Fibroblast of pulmonary artery (primary cell): ENCODE measurements around the gene CRIP1.

Source experiments
- DNase-seq: peaks from one replicate; pipeline ENCODE4 v3.0.0-alpha.2; 2010; ENCODE audit warnings: low read depth
- H3K4me3 ChIP-seq: replicated peaks from 2 replicates; pipeline ENCODE4 v1.5.1; 2011; ENCODE audit warnings: low read depth, mild to moderate bottlenecking, control low read depth, low read length, moderate library complexity
- TF ChIP-seq, protein P1 (sequence below): IDR thresholded peaks from 2 replicates; pipeline ENCODE4 v1.5.1; 2011; ENCODE audit warnings: mild to moderate bottlenecking, control low read depth, low read length, inconsistent platforms; ENCODE audit errors: missing control alignments

CRIP1 gene

DNA sequence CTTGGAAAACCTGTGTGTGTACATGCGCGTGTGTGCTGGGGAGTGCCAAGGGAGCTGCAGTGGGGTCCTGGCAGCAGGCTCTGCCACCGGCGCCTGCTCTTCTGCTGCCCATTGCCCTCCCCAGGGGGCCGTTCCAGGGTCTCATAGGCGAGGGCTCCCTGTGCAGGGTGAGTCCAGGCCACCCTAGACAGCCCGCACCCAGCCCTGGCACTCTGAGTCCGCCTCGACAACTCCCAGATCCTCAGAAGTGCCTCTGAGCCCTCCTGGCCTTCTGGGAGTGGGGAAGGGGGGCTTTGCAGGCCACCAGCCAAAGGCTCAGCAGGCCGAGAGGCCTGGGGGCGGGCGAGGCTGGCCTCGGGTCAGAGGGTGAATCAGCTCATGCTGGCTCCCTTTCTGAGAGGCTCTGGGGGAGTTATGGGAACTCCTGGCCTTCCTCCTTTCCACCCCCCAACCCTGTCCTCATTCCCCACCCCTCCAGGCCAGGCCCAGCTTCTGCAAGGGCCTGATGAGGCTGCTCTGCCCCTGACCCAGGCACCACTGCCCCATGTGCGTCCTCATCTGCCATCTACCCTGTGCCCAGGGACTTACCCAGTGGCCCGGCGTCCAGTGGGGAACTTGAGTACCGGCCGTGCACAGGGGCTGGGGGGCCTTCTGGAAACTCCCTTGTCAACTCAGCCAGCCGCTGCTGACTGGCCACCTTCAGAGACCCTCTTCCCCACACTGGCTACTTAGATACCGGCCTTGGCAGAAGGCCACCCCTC, 2.3 kb downstream of the CRIP1 start:
- no peak for DNase-seq
- TF ChIP-seq, protein P1, sequence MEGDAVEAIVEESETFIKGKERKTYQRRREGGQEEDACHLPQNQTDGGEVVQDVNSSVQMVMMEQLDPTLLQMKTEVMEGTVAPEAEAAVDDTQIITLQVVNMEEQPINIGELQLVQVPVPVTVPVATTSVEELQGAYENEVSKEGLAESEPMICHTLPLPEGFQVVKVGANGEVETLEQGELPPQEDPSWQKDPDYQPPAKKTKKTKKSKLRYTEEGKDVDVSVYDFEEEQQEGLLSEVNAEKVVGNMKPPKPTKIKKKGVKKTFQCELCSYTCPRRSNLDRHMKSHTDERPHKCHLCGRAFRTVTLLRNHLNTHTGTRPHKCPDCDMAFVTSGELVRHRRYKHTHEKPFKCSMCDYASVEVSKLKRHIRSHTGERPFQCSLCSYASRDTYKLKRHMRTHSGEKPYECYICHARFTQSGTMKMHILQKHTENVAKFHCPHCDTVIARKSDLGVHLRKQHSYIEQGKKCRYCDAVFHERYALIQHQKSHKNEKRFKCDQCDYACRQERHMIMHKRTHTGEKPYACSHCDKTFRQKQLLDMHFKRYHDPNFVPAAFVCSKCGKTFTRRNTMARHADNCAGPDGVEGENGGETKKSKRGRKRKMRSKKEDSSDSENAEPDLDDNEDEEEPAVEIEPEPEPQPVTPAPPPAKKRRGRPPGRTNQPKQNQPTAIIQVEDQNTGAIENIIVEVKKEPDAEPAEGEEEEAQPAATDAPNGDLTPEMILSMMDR = no peak
- no peak overlapping the region for H3K4me3 ChIP-seq

DNA sequence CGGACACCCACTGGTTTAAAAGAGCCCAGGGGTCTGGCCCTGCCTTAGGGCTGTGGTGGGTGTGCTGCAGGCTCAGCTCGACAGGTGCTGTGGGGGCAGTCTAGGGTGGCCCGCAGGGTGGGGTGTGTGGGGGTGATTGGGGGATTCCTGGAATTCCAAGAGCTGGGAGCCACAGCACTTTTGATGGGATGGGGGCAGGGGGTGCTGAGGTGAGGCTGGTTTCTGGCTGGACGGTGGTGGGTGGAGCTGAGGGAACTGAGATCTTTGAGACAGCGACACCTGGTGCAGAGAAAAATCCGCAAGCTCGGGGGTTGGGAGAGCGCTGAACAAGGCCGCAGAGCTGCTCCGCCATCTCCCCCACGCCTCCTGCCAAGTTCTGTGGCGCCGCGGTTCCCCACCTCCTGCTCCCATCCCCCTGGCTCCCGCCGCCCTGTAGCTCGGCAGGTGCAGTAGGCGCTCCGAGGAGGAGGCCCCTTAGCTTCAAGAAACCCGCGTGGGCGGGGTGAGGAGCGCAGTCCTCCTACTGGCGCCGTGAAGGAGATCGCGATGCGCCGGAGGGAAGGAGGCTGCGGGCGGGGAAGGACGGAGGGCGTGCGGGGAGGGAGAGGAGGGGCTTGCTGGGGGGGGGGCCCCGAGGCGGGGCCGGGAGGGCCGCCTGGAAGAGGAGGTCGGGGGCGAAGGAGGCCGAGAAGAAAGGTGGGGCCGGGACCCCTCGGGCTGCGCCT, 3.0 kb downstream of the CRIP1 start:
- peak; percentile 88 for DNase-seq
- H3K4me3 ChIP-seq = peak overlapping the region; percentile 58
- TF ChIP-seq, protein P1 = peak; percentile 69

DNA sequence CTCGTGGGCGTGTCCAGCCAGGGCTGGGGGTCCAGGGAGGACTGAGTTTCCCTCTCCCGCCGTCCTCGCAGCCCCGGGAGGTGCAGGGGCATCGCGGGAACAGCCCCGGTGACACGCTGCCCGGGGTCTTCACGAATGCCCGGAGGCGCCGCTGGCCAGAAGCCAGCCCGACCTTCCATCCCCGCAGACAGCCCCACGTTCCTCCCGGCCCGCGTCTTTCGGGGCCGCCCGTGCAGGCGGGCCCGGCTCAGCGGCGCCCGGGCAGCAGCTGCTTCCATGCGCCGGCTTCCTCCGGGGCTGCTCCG, 3.5 kb downstream of the CRIP1 start:
- TF ChIP-seq, protein P1 = no peak
- no peak for DNase-seq
- H3K4me3 ChIP-seq = peak overlapping the region; percentile 58

DNA sequence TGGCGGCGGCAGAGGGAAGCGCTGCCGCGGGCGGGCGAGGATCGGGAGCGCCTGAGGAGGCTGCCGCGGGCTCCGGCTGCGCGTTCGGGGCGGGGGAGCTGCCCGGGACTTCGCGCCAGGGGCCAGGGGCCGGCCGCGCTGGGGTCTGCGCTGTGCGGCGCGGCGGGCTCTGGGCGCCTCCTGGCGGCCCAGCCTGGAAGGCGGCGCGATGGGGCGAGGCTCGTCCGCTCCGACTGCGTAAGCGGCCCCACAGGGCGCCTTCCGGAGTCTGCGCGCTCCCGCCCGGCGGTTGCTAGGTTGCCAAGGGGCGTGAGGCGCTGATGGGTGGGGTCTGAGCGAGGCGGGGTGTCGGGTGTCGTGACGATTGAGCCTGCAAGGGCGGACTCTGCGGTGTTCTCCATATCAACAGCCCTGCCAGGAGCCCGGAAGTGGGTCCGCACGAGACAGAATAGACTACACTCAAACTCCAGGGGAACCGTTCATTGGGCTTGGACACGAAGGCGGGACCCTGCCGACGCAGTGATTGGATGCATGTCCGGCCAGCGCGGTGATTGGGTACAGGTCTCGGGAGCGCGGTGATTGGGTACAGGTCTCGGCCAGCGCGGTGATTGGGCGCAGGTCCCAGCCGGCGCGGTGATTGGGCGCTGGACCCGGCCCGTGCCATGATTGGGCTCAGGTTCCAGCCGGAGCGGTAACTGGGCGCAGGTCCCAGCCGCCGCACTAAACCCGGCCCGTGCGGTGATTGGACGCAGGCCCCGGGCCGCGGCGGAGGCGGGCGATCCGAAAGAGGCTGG, 4.1 kb downstream of the CRIP1 start, which contains the start of gene TEDC1:
TEDC1 (plus strand) TSS at position 675 of the 794 bp plus-strand sequence. CDS start 130 bp downstream, outside the sequence.
- peak; percentile 100 for DNase-seq

DNA sequence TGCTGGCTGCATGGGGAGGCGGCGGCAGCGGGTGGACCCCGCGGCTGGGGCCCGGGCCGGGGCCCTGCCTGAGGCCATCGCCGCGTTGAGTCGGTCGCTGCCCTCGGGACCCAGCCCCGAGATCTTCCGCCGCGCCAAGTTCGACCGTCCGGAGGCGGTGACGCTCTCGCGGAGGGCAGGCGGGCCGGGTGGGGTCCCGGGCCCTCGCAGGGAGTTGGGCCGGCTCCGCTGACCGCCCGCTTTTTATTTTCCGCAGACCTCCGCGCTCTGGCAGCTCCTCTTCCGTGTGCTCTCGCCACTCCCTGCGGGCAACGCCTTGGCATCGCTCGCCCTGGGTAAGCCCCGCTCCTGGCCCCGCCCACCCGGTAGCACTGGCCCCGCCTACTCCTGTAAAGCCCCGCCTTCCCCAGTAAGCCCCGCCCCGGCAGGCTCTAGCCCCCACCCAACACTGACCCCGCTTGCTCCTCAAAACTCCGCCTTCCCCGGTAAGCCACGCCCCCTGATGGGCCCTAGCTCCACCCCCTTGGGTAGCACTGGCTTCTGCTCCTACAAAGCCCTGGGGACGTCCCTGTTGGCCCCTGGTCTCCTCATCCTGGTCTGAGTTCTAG, 4.8 kb downstream of the CRIP1 start:
- peak overlapping the region; percentile 60 for H3K4me3 ChIP-seq
- DNase-seq = peak; percentile 45
- TF ChIP-seq, protein P1 = no peak

More for the DNA sequence above, 4.1 kb downstream of the CRIP1 start, which contains the start of gene TEDC1:
- TF ChIP-seq, protein P1 = peak; percentile 43
- peak within 1 kb of the TSS; percentile 60 for H3K4me3 ChIP-seq

DNA sequence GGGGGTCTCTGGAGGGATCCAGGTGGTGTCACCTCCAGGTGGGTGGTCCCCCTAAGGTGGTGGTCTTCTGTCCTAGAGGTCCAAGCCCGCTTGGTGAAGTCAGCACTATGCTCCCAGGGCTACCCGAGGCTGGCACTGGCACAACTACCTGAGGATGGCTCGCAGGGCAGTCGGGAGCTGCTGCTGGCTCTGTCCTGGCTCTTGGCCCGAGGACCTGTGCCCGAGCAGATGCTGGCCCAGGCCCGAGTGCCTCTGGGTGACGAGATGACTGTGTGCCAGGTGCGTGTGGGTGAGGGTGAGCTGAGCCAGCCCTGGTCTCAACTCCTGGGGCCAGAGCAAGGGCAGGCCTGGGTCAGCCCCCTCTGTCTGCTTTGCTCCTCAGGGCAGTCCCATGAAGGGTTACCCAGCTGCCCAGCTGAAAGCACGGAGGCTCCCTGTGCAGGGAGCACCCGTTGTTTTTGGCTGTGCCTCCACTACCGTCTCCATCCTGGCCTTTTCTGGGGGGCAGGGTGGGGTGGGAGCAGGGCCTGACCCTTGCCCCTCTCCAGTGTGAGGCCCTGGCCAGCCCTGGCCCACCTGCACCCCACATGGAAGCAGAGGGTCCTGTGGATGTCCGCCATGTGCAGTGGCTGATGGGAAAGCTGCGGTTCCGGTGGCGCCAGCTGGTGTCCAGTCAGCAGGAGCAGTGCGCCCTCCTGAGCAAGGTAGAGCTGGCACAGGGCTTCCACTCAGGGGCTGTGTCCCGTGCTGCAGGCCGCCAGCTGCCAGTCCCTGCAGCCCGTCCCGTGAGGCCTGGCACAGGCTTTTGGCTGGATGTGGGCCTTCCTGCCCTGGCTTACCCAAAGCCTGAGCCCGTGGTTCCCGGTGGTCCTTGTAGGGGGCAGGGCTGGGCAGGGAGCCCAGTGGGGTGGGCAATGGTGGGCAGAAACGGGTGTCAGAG, 5.6 kb downstream of the CRIP1 start:
- H3K4me3 ChIP-seq = no peak overlapping the region
- TF ChIP-seq, protein P1 = no peak
- no peak for DNase-seq
